GM12878 (cell line): Measurements from ENCODE around the gene IQCF5. TPM values are rescaled to one million over a fixed set of nuclear protein-coding genes. Genes with fewer than 3 reads are reported as not detected.

ENCODE experiments used
- ATAC-seq: fragments of 200-7000 bp; cut with Tn5 transposase; 3 replicates; pipeline ENCODE4 v1.9.1; 2020; ENCODE audit warnings: mild to moderate bottlenecking, moderate library complexity
- BruUV-seq: library from RNA; stranded (reverse); fragments of 400-500 nt; replicated peaks from 2 replicates; lab custom pipeline; 2021; lab: Mats Ljungman, UMichigan
- CTCF ChIA-PET: fragments of 300-600 bp; sonication (Branson Sonifier 250); formaldehyde crosslinking; extraction: SDS; loops from one replicate; lab custom pipeline; 2021; ENCODE audit warnings: inconsistent platforms; lab: Yijun Ruan, JAX
- POLR2A ChIA-PET: fragments of 350-600 bp; formaldehyde crosslinking; extraction: SDS; loops from one replicate; lab custom pipeline; 2021; ENCODE audit warnings: inconsistent platforms; lab: Charles Lee
- RAD21 ChIA-PET: fragments of 300-600 bp; sonication (Branson Sonifier 250); formaldehyde crosslinking; loops from one replicate; lab custom pipeline; 2023; ENCODE audit warnings: antibody characterized with exemption; ENCODE audit not compliant: unreplicated experiment; lab: Charles Lee
- SMC1A ChIA-PET: fragments of 300-600 bp; sonication (Branson Sonifier 250); formaldehyde crosslinking; loops from one replicate; lab custom pipeline; 2023; ENCODE audit not compliant: unreplicated experiment, uncharacterized antibody; lab: Charles Lee
- DNase-seq: peaks from one replicate; pipeline ENCODE4 v3.0.0-alpha.2; 2011; ENCODE audit warnings: low read depth, low spot score
- FAIRE-seq: peaks from 3 replicates; lab custom pipeline; 2011; peaks lifted over from hg19 to GRCh38; lab: Jason Lieb, UNC
- H2AFZ ChIP-seq: 2 replicates; pipeline ENCODE4 v1.6.0; 2011; ENCODE audit warnings: low read depth, low read length, control low read depth; ENCODE audit not compliant: control insufficient read depth
- H3K27ac ChIP-seq: 2 replicates; pipeline ENCODE4 v1.5.1; 2011; ENCODE audit warnings: control low read depth; ENCODE audit not compliant: control insufficient read depth, insufficient read depth
- H3K27me3 ChIP-seq, 2 experiments: replicated peaks in 1 of 2; 2 replicates each; pipeline versions ENCODE4 v1.6.0 to v1.6.1; 2011; ENCODE audit warnings: low read length in 1 of 2; ENCODE audit not compliant: control insufficient read depth in 2 of 2, insufficient read depth in 2 of 2
- H3K36me3 ChIP-seq, 2 experiments: 2 replicates each; pipeline ENCODE4 v1.5.1; 2011; ENCODE audit warnings: low read length in 1 of 2; ENCODE audit not compliant: control insufficient read depth in 2 of 2, insufficient read depth in 2 of 2
- H3K4me1 ChIP-seq: 2 replicates; pipeline ENCODE4 v1.6.1; 2011; ENCODE audit warnings: mild to moderate bottlenecking, low read length, moderate library complexity, mixed read lengths; ENCODE audit not compliant: control insufficient read depth, insufficient read depth
- H3K4me2 ChIP-seq: 2 replicates; pipeline ENCODE4 v1.6.0; 2011; ENCODE audit warnings: control low read depth; ENCODE audit not compliant: control insufficient read depth, insufficient read depth
- H3K4me3 ChIP-seq: fragments of 200-600 bp; sonication (generic); 2 replicates; pipeline ENCODE4 v1.5.1; 2016
- H3K79me2 ChIP-seq: 2 replicates; pipeline ENCODE4 v1.6.0; 2011; ENCODE audit warnings: low read length; ENCODE audit not compliant: control insufficient read depth, insufficient read depth
- H3K9ac ChIP-seq: 2 replicates; pipeline ENCODE4 v1.8.0; 2011; ENCODE audit warnings: low read length, control low read depth, mixed read lengths; ENCODE audit not compliant: control insufficient read depth, insufficient read depth
- H3K9me3 ChIP-seq: replicated peaks from 3 replicates; pipeline ENCODE4 v1.5.1; 2011; ENCODE audit warnings: mild to moderate bottlenecking, low read length; ENCODE audit not compliant: control insufficient read depth, insufficient read depth
- H4K20me1 ChIP-seq: 2 replicates; pipeline ENCODE4 v1.6.0; 2011; ENCODE audit not compliant: control insufficient read depth, insufficient read depth
- CHD2 ChIP-seq: IDR thresholded peaks from 2 replicates; pipeline ENCODE4 v1.6.1; 2011; ENCODE audit warnings: low read depth, low read length, improper control_type of control experiment, borderline replicate concordance
- E4F1 ChIP-seq: fragments of 450-650 bp; IDR thresholded peaks from 2 replicates; pipeline ENCODE4 v1.6.1; 2018; ENCODE audit warnings: borderline replicate concordance, mild to moderate bottlenecking; ENCODE audit not compliant: partially characterized antibody
- HDAC2 ChIP-seq: fragments of 200-600 bp; sonication (generic); IDR thresholded peaks from 2 replicates; pipeline ENCODE4 v1.6.1; 2017
- JUND ChIP-seq: IDR thresholded peaks from 2 replicates; pipeline ENCODE4 v1.6.1; 2012; ENCODE audit warnings: low read depth, mild to moderate bottlenecking, low read length, improper control_type of control experiment, moderate library complexity
- MEF2A ChIP-seq: IDR thresholded peaks from 2 replicates; pipeline ENCODE4 v1.6.1; 2011; ENCODE audit warnings: low read depth, mild to moderate bottlenecking, low read length, moderate library complexity; ENCODE audit not compliant: insufficient read depth
- NFXL1 ChIP-seq: fragments of 450-650 bp; IDR thresholded peaks from 2 replicates; pipeline ENCODE4 v1.6.1; 2017; ENCODE audit warnings: antibody characterized with exemption, mild to moderate bottlenecking, borderline replicate concordance
- NR2C2 ChIP-seq: IDR thresholded peaks from 2 replicates; pipeline ENCODE4 v1.6.1; 2011; ENCODE audit warnings: borderline replicate concordance, low read depth; ENCODE audit not compliant: control insufficient read depth, insufficient read length
- PKNOX1 ChIP-seq: fragments of 450-650 bp; IDR thresholded peaks from 2 replicates; pipeline ENCODE4 v1.6.1; 2016; ENCODE audit warnings: mild to moderate bottlenecking
- RCOR1 ChIP-seq: conservative IDR thresholded peaks from 2 replicates; pipeline ENCODE4 v1.6.1; 2012; ENCODE audit warnings: low read depth, low read length, improper control_type of control experiment
- RFX5 ChIP-seq: IDR thresholded peaks from 2 replicates; pipeline ENCODE4 v1.6.1; 2011; ENCODE audit warnings: low read depth, low read length, improper control_type of control experiment
- SUZ12 ChIP-seq: fragments of 200-600 bp; sonication (generic); IDR thresholded peaks from one replicate; pipeline ENCODE4 v1.6.1; 2018; ENCODE audit warnings: antibody characterized with exemption, mild to moderate bottlenecking; ENCODE audit not compliant: unreplicated experiment
- TCF12 ChIP-seq: IDR thresholded peaks from 2 replicates; pipeline ENCODE4 v1.6.1; 2011; ENCODE audit warnings: low read depth, mild to moderate bottlenecking, low read length
- WGBS: methylation state at CpG from one replicate; pipeline ENCODE4 v1.1.6; 2016; ENCODE audit warnings: low lambda C conversion rate; ENCODE audit not compliant: insufficient replicate concordance, insufficient coverage; ENCODE audit errors: missing lambda C conversion rate; 5-methylcytosine and 5-hydroxymethylcytosine counted together
- in situ Hi-C: fragments of 300-500 bp; cut with MboI; formaldehyde crosslinking; loops from 9 replicates; pipeline ENCODE4 v1.14.3; 2018; ENCODE audit warnings: mixed read lengths
- intact Hi-C: fragments of 100-400 bp; cut with micrococcal nuclease; formaldehyde crosslinking; loops from one replicate; pipeline ENCODE4 v1.14.2; 2022; ENCODE audit not compliant: unreplicated experiment
- polyA plus RNA-seq, 11 experiments: library from polyadenylated mRNA; depleted of rRNA in 4 of 11; unstranded in 6 of 11; stranded (reverse) in 5 of 11; fragments of >200 nt; fragmentation: Nextera tagmentation in 4 of 11; fragmentation: Illumina TruSeq in 1 of 11; extraction: Ambion mirVana in 4 of 11; extraction: Trizol in 1 of 11; gene quantifications; 1 replicate in 1 of 11; 2 replicates in 10 of 11; pipeline versions ENCODE4 v1.2.1 to v1.2.3, GENCODE V29; 2011 to 2016; ENCODE audit warnings: inconsistent platforms in 2 of 11, missing spikeins in 2 of 11, low read depth in 1 of 11
- total RNA-seq, 4 experiments: library from RNA; depleted of rRNA in 3 of 4; stranded (reverse); fragments of >200 nt in 3 of 4; fragmentation: Illumina TruSeq in 1 of 4; extraction: Trizol in 1 of 4; gene quantifications; 2 replicates each; pipeline versions ENCODE4 v1.2.1 to v1.2.3, GENCODE V29; 2013 to 2021
- TF ChIP-seq, protein P1 (sequence below): IDR thresholded peaks from 2 replicates; pipeline ENCODE4 v1.6.1; 2011; ENCODE audit warnings: borderline replicate concordance, low read depth, mild to moderate bottlenecking, moderate library complexity, mixed read lengths, low read length; ENCODE audit not compliant: insufficient read depth; ENCODE audit errors: extremely low read length
- TF ChIP-seq, protein P2 (sequence below): fragments of 450-650 bp; conservative IDR thresholded peaks from 2 replicates; pipeline ENCODE4 v1.6.1; 2017; ENCODE audit warnings: mild to moderate bottlenecking, moderate library complexity
- TF ChIP-seq, protein P3 (sequence below): fragments of 450-650 bp; IDR thresholded peaks from 2 replicates; pipeline ENCODE4 v1.6.1; 2014; ENCODE audit warnings: mild to moderate bottlenecking

IQCF5 gene
- total and polyA plus RNA-seq, 10 of the 15 experiments (the other 5 are each of a cell fraction or from before 2014, with no cell fraction given): not detected

- TF ChIP-seq PKNOX1: no peak
- TF ChIP-seq NFXL1: no peak
- TF ChIP-seq SUZ12: no peak
- no peak for TF ChIP-seq TCF12
These were observed 30.3 kb downstream of the IQCF5 start (continued) for GRCh38 chr3:51845129-51845528.

- DNase-seq: no peak
- no peaks in the 10 kb centered on the region for H4K20me1 ChIP-seq
- no peaks in the 10 kb centered on the region; the same call in 2 of the 3 replicates for H3K9me3 ChIP-seq
- no peaks in the 10 kb centered on the region for H3K4me1 ChIP-seq
- H3K9ac ChIP-seq: no peak overlapping the region
- no peaks in the 10 kb centered on the region for H3K27me3 ChIP-seq
- H2AFZ ChIP-seq: no peak overlapping the region
- no TSS peak for BruUV-seq
- SMC1A ChIA-PET: no interaction called here
- in situ Hi-C loops (no loop called here), intact Hi-C loops (no loop called here)
- no peak for ATAC-seq
- POLR2A ChIA-PET: no interaction called here
- CTCF ChIA-PET: no interaction called here
- no peaks in the 10 kb centered on the region for H3K79me2 ChIP-seq
- WGBS: 64% methylated on average over 5 of the region's 5 CpGs
- H3K36me3 ChIP-seq: no peaks in the 10 kb centered on the region
- H3K4me3 ChIP-seq: no peak overlapping the region
- H3K27ac ChIP-seq: no peak overlapping the region
- no peak for FAIRE-seq
- RAD21 ChIA-PET: no interaction called here
- H3K4me2 ChIP-seq: no peak overlapping the region
- TF ChIP-seq, protein P1, sequence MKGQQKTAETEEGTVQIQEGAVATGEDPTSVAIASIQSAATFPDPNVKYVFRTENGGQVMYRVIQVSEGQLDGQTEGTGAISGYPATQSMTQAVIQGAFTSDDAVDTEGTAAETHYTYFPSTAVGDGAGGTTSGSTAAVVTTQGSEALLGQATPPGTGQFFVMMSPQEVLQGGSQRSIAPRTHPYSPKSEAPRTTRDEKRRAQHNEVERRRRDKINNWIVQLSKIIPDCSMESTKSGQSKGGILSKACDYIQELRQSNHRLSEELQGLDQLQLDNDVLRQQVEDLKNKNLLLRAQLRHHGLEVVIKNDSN: no peak
- TF ChIP-seq, protein P2, sequence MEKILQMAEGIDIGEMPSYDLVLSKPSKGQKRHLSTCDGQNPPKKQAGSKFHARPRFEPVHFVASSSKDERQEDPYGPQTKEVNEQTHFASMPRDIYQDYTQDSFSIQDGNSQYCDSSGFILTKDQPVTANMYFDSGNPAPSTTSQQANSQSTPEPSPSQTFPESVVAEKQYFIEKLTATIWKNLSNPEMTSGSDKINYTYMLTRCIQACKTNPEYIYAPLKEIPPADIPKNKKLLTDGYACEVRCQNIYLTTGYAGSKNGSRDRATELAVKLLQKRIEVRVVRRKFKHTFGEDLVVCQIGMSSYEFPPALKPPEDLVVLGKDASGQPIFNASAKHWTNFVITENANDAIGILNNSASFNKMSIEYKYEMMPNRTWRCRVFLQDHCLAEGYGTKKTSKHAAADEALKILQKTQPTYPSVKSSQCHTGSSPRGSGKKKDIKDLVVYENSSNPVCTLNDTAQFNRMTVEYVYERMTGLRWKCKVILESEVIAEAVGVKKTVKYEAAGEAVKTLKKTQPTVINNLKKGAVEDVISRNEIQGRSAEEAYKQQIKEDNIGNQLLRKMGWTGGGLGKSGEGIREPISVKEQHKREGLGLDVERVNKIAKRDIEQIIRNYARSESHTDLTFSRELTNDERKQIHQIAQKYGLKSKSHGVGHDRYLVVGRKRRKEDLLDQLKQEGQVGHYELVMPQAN: no peak
- TF ChIP-seq NR2C2 (no peak), CHD2 (no peak), HDAC2 (no peak), RFX5 (no peak), RCOR1 (no peak), E4F1 (no peak), MEF2A (no peak), JUND (no peak)
- TF ChIP-seq, protein P3, sequence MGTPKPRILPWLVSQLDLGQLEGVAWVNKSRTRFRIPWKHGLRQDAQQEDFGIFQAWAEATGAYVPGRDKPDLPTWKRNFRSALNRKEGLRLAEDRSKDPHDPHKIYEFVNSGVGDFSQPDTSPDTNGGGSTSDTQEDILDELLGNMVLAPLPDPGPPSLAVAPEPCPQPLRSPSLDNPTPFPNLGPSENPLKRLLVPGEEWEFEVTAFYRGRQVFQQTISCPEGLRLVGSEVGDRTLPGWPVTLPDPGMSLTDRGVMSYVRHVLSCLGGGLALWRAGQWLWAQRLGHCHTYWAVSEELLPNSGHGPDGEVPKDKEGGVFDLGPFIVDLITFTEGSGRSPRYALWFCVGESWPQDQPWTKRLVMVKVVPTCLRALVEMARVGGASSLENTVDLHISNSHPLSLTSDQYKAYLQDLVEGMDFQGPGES: no peak
These were observed 38.8 kb downstream of the IQCF5 start for GRCh38 chr3:51836606-51837005.
